ENCODE data around the gene DPYSL4.
"Not testable (repeated sequence)": the region's sequence is repeated elsewhere in the genome, so short reads cannot be mapped to it uniquely, and the experiment has no call there.

Gene DPYSL4

GRCh38 chr10:132150777-132151176, 36.0 kb upstream of the DPYSL4 start:
- DNase-seq: no peak

DNA sequence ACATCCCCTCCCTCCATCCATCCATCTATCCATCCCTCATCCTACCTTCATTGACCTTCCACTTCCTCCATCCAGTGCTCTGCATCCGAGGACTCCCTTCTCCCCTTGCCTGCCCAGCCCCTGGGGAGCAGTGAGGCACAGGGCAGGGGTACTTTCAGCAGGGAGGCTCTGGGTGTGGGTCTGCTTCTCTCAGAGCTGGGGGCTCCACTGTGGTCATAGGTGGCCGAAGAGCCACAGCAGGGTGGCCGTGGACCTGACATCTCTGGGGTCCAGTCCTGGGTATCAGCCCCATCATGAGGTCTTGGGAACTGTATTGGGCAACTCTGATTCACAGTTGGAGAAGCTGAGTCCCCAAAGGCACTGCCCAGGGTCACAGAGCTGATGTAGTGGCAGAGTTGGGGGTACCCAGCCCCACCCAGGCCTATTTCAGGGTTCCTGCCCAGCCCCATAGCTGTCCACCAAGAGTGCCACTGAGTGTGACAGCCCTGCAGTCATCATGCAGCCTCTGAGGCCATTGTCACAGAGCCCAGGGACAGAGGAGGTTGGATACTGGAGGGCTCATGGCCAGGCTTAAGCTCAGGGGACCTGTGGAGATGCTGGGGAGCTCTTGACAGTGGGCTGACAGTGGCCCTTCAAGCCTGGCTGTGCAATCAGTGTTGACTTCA, 35.3 kb upstream of the DPYSL4 start:
- DNase-seq: no peak

GRCh38 chr10:132151951-132152505, 34.7 kb upstream of the DPYSL4 start:
- DNase-seq: no peak

GRCh38 chr10:132152896-132153580, 33.7 kb upstream of the DPYSL4 start:
- DNase-seq: no peak

- DNase-seq: no peak
Measured at GRCh38 chr10:132153616-132154217, 33.0 kb upstream of the DPYSL4 start.

GRCh38 chr10:132154440-132154839, 32.3 kb upstream of the DPYSL4 start:
- no peak for DNase-seq

DNA sequence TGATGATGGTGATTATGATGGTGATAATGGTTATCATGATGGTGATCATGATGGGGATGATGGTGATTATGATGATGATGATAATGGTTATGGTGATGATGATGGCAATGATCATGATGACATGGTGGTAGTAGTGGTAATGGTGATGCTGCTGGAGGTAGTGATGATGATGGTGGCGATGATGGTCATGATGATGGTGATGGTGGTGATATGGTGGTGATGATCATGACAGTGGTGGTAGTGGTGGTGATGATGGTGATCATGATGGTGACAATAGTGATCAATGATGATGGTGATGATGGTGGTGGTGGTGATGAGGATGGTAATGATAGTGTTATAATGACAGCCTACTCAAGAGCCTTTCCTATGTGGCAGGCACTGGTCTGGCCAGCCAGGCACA, 31.8 kb upstream of the DPYSL4 start:
- DNase-seq: no peak

- no peak for DNase-seq
Measured at GRCh38 chr10:132155723-132156381, 30.9 kb upstream of the DPYSL4 start.

DNA sequence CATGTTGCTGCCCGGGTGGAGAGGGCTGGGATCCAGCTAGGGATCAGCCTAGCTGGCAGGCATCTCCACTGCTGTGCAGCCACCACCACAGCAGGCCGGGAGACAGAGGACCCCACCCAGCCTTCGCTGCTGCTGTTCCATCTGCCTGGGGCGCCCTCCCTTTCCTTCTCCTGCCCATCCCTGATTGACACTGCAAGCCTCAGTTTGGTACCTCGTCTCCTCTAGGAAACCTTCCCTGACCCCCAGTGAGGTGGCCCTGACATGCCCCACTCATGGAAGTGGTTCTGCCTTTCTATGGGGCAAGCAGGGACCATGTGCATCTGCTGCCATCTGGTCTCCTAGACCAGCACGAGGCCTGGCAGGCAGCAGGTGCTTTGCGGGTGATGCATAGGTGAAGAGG, 30.4 kb upstream of the DPYSL4 start:
- DNase-seq: no peak

DNA sequence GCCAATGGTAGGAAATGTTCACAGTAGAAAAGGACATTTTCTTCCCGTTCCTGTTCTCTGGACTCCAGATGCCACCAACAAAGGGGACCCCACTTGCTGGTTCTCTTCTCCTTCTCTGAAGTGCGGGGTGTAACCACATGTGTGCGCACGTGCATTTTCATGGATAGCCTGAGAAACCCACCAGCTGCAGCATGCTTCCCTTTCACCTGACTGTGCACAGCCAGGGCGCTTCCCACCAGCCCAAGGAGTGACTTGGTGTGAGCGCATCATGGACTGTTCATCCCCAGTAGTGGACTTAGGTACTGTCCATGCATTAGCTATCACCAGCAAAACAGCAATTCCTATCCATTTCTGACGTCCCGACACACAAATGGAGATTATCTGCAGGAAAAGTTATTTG, 29.6 kb upstream of the DPYSL4 start:
- DNase-seq: no peak

GRCh38 chr10:132158122-132158741, 28.5 kb upstream of the DPYSL4 start:
- peak; percentile 38 for DNase-seq

- DNase-seq: peak; percentile 23
Measured at GRCh38 chr10:132158823-132159222, 27.9 kb upstream of the DPYSL4 start.

GRCh38 chr10:132159302-132160230, 27.2 kb upstream of the DPYSL4 start:
- DNase-seq: peak; percentile 46

GRCh38 chr10:132160231-132160630, 26.5 kb upstream of the DPYSL4 start:
- not testable (repeated sequence) for DNase-seq

DNA sequence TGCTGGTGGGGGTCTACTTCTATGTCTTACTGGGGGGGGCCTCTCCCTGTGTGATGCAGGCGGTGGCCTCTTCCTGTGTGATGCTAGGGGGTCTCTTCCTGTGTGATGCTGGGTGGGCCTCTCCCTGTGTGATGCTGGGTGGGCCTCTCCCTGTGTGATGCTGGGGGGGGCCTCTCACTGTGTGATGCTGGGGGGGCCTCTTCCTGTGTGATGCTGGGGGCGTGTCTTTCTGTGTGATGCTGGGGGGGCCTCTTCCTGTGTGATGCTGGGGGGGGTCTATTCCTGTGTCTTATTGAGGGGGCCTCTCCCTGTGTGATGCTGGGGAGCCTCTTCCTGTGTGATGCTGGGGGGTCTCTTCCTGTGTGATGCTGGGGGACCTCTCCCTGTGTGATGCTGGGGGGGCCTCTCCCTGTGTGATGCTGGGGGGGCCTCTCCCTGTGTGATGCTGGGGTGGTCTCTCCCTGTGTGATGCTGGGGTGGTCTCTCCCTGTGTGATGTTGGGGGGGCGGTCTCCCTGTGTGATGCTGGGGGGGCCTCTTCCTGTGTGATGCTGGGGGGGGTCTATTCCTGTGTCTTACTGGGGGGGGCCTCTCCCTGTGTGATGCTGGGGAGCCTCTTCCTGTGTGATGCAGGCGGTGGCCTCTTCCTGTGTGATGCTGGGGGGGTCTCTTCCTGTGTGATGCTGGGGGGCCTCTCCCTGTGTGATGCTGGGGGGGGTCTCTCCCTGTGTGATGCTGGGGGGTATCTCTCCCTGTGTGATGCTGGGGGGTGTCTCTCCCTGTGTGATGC, 25.7 kb upstream of the DPYSL4 start:
- not testable (repeated sequence) for DNase-seq

DNA sequence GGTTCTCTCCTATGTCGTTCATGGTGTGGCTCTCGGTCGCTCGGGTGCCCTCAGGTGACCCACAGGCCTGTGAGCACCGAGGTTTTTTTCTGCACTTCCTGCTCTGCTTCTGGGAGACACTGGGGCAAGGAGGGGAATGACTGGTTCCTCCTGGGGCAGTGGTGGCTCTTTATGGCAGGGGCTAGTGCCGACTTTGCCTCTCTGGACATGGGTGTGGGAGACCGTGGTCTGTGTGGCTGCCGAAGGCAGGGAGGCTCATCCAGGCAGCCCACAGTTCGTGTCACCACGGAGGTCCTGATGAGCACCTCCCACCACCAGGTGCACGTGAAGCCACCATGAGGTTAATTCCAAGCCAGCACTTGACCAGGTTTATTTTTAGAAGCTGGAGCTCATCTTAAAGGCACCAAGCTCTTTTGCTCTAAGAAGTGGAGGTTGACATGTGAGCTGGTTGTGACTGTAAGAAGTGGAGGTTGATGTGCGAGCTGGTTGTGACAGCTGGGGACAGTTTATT, 24.7 kb upstream of the DPYSL4 start:
- DNase-seq: peak; percentile 58

- no peak for DNase-seq
Measured at GRCh38 chr10:132162590-132163277, 24.0 kb upstream of the DPYSL4 start.

- peak; percentile 76 for DNase-seq
Measured at GRCh38 chr10:132163278-132163765, 23.4 kb upstream of the DPYSL4 start.

DNA sequence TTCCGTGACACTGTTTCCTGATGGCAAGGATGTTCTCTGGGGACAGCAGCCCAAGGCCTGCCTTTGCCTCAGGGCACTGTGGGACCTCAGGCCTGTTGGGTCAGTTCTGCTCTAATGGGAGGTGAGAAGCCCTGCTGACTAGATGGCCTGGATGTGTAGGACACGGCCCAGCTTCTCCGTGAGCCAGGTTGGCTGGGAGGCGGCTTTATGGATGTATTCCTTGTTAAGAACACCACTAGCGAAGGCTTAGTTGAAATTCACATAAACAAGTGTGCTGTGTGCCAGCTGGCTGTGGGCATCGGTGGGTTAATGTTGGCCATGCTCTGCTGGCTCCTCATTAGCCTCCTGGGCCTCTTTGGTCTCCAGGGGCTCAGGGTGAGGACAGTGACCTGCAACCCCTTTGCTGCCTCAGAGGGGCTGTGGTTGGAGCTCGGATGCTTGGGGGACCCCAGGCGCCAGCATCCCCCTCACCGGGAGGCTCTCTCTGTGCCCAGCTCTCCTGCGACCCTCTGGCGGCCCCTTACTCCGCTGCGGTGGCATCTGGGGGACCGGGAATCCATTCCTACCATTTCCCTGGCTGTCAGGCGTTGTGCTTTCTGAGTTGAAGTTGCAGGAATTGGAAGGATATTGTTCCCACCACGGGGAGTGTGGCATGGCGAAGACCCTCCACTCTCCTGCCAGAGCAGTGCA, 22.8 kb upstream of the DPYSL4 start:
- no peak for DNase-seq

Data from activated CD4-positive, alpha-beta T cell treated with anti-CD3 and anti-CD28 coated beads, Interleukin-2, Interleukin-6, amounts not matched to agents 100 ng/mL and 50 ng/mL, durations not matched to agents 16 hours and 8 hours (primary cell).